H9 (cell line): ENCODE results near the gene SLC34A3. TPM values are rescaled to one million over a fixed set of nuclear protein-coding genes. Genes with fewer than 3 reads are reported as not detected.

ENCODE experiments used
- DNase-seq: peaks from one replicate; pipeline ENCODE4 v3.0.0-alpha.2; 2017
- H2AFZ ChIP-seq: one replicate; pipeline ENCODE4 v1.6.1; 2013; ENCODE audit warnings: mild to moderate bottlenecking, low read length, control low read depth, moderate library complexity
- H2AK5ac ChIP-seq: 2 replicates; pipeline ENCODE4 v1.6.1; 2013; ENCODE audit warnings: low read length, control low read depth, mixed read lengths; ENCODE audit not compliant: insufficient read length
- H2BK120ac ChIP-seq: one replicate; pipeline ENCODE4 v1.6.1; 2013; ENCODE audit warnings: low read depth, mild to moderate bottlenecking, low read length, control low read depth, inconsistent platforms; ENCODE audit not compliant: poor library complexity, severe bottlenecking
- H2BK12ac ChIP-seq: 2 replicates; pipeline ENCODE4 v1.6.1; 2013; ENCODE audit warnings: low read length, control low read depth, mixed read lengths, low read depth; ENCODE audit not compliant: insufficient read length
- H2BK15ac ChIP-seq: 2 replicates; pipeline ENCODE4 v1.6.1; 2013; ENCODE audit warnings: low read depth, low read length, control low read depth
- H2BK20ac ChIP-seq: one replicate; pipeline ENCODE4 v1.6.1; 2013; ENCODE audit warnings: low read depth, mild to moderate bottlenecking, low read length, control low read depth, inconsistent platforms; ENCODE audit not compliant: poor library complexity, severe bottlenecking
- H2BK5ac ChIP-seq: 2 replicates; pipeline ENCODE4 v1.6.1; 2013; ENCODE audit warnings: low read length, control low read depth, mixed read lengths; ENCODE audit not compliant: insufficient read length
- H3K14ac ChIP-seq: 2 replicates; pipeline ENCODE4 v1.6.1; 2013; ENCODE audit warnings: low read length, control low read depth; ENCODE audit not compliant: insufficient read depth
- H3K18ac ChIP-seq: 2 replicates; pipeline ENCODE4 v1.6.1; 2013; ENCODE audit warnings: low read depth, mild to moderate bottlenecking, mixed read lengths, low read length, control low read depth; ENCODE audit not compliant: insufficient read length
- H3K23ac ChIP-seq: 2 replicates; pipeline ENCODE4 v1.6.1; 2013; ENCODE audit warnings: low read length, control low read depth, mixed read lengths, low read depth; ENCODE audit not compliant: insufficient read length
- H3K23me2 ChIP-seq: 2 replicates; pipeline ENCODE4 v1.6.1; 2013; ENCODE audit warnings: low read depth, mild to moderate bottlenecking, mixed read lengths, low read length, control low read depth; ENCODE audit not compliant: insufficient read length, poor library complexity, severe bottlenecking
- H3K27ac ChIP-seq: 2 replicates; pipeline ENCODE4 v1.5.1; 2013; ENCODE audit warnings: low read length, control low read depth, mixed read lengths, low read depth; ENCODE audit not compliant: insufficient read length
- H3K27me3 ChIP-seq: 2 replicates; pipeline ENCODE4 v1.6.1; 2013; ENCODE audit warnings: low read length, control low read depth, inconsistent platforms; ENCODE audit not compliant: insufficient read depth
- H3K4ac ChIP-seq: 2 replicates; pipeline ENCODE4 v1.6.1; 2013; ENCODE audit warnings: low read depth, mild to moderate bottlenecking, control low read depth, inconsistent platforms, low read length, moderate library complexity
- H3K4me1 ChIP-seq: 2 replicates; pipeline ENCODE4 v1.6.1; 2013; ENCODE audit warnings: low read length, control low read depth, inconsistent platforms; ENCODE audit not compliant: insufficient read depth
- H3K4me2 ChIP-seq: 2 replicates; pipeline ENCODE4 v1.6.1; 2013; ENCODE audit warnings: low read length, control low read depth, mixed read lengths; ENCODE audit not compliant: insufficient read length, insufficient read depth
- H3K56ac ChIP-seq: 2 replicates; pipeline ENCODE4 v1.6.1; 2013; ENCODE audit warnings: low read depth, mild to moderate bottlenecking, mixed read lengths, low read length, control low read depth; ENCODE audit not compliant: insufficient read length
- H3K79me1 ChIP-seq: 2 replicates; pipeline ENCODE4 v1.6.1; 2013; ENCODE audit warnings: low read depth, mild to moderate bottlenecking, moderate library complexity, low read length, control low read depth, inconsistent platforms; ENCODE audit not compliant: insufficient read depth, poor library complexity, severe bottlenecking
- H3K79me2 ChIP-seq: 2 replicates; pipeline ENCODE4 v1.6.1; 2013; ENCODE audit warnings: low read length, control low read depth, inconsistent platforms; ENCODE audit not compliant: insufficient read depth
- H3K9ac ChIP-seq: 2 replicates; pipeline ENCODE4 v1.6.1; 2013; ENCODE audit warnings: low read length, control low read depth, mixed read lengths; ENCODE audit not compliant: insufficient read length; ENCODE audit errors: extremely low read depth
- H3K9me3 ChIP-seq: one replicate; pipeline ENCODE4 v1.6.1; 2013; ENCODE audit warnings: low read depth, low read length, inconsistent platforms; ENCODE audit not compliant: control insufficient read depth
- H3T11ph ChIP-seq: one replicate; pipeline ENCODE4 v1.6.1; 2013; ENCODE audit warnings: mild to moderate bottlenecking, low read length, control low read depth, inconsistent platforms
- H4K20me1 ChIP-seq: one replicate; pipeline ENCODE4 v1.6.1; 2013; ENCODE audit not compliant: control insufficient read depth, insufficient read length, insufficient read depth
- H4K5ac ChIP-seq: 2 replicates; pipeline ENCODE4 v1.6.1; 2013; ENCODE audit warnings: low read depth, mild to moderate bottlenecking, mixed read lengths, low read length, control low read depth; ENCODE audit not compliant: insufficient read length
- H4K8ac ChIP-seq: replicated peaks from 2 replicates; pipeline ENCODE4 v1.6.1; 2013; ENCODE audit warnings: low read length, control low read depth, mixed read lengths, low read depth; ENCODE audit not compliant: insufficient read length
- H4K91ac ChIP-seq: 2 replicates; pipeline ENCODE4 v1.6.1; 2013; ENCODE audit warnings: low read depth, mild to moderate bottlenecking, moderate library complexity, mixed read lengths, low read length, control low read depth; ENCODE audit not compliant: insufficient read length
- H3K27ac Mint-ChIP-seq, 3 experiments: 2 replicates in 2 of 3; 3 replicates in 1 of 3; pipeline ENCODE4 v1.8.0; 2020 to 2021; ENCODE audit warnings: mixed read lengths in 3 of 3, mild to moderate bottlenecking in 1 of 3, moderate library complexity in 1 of 3
- H3K27me3 Mint-ChIP-seq: 2 replicates; pipeline ENCODE4 v1.8.0; 2021; ENCODE audit warnings: low read depth, mild to moderate bottlenecking, moderate library complexity, mixed read lengths
- H3K36me3 Mint-ChIP-seq, 3 experiments: 2 replicates in 2 of 3; 3 replicates in 1 of 3; pipeline ENCODE4 v1.8.0; 2020 to 2021; ENCODE audit warnings: low read depth in 3 of 3, mixed read lengths in 3 of 3; ENCODE audit not compliant: insufficient read depth in 1 of 3
- H3K4me1 Mint-ChIP-seq, 2 experiments: 2 replicates each; pipeline ENCODE4 v1.8.0; 2020; ENCODE audit warnings: mixed read lengths in 2 of 2
- H3K4me3 Mint-ChIP-seq, 2 experiments: 2 replicates in 1 of 2; 3 replicates in 1 of 2; pipeline ENCODE4 v1.8.0; 2020 to 2021; ENCODE audit warnings: mild to moderate bottlenecking in 2 of 2, mixed read lengths in 2 of 2, moderate library complexity in 1 of 2
- H3K9me3 Mint-ChIP-seq, 2 experiments: 2 replicates in 1 of 2; 3 replicates in 1 of 2; pipeline ENCODE4 v1.8.0; 2020; ENCODE audit warnings: mild to moderate bottlenecking in 2 of 2, mixed read lengths in 2 of 2, moderate library complexity in 1 of 2
- CTCF ChIP-seq: fragments of 200-600 bp; sonication (generic); conservative IDR thresholded peaks from 3 replicates; pipeline ENCODE4 v1.8.0; 2021; ENCODE audit warnings: antibody characterized with exemption, mild to moderate bottlenecking
- WGBS: extraction: QIAGEN DNeasy Blood & Tissue Kit; methylation state at CpG from one replicate; pipeline ENCODE4 v1.1.7; 2013; ENCODE audit warnings: missing lambda C conversion rate, low lambda C conversion rate, mixed read lengths; ENCODE audit not compliant: insufficient read length; ENCODE audit errors: extremely low coverage; 5-methylcytosine and 5-hydroxymethylcytosine counted together
- total RNA-seq: library from RNA; stranded (reverse); gene quantifications from 2 replicates; pipeline ENCODE4 v1.2.1, GENCODE V29; 2021

SLC34A3 gene
- total RNA-seq, 1 experiment from 2014 or later: not detected

GRCh38 chr9:137247135-137247915, 16.6 kb downstream of the SLC34A3 start:
- no peak overlapping the region for H3K4me3 Mint-ChIP-seq
- Histone ChIP-seq H3K9ac (no peak overlapping the region), H2BK5ac (no peak overlapping the region), H2BK120ac (no peak overlapping the region), H3K18ac (no peak overlapping the region), H3K23me2 (peaks cover 3% of the 10 kb centered on the region), H3K14ac (no peak overlapping the region; the same call in 1 of the 2 replicates), H3K4ac (no peak overlapping the region), H3K79me2 (no peaks in the 10 kb centered on the region), H4K8ac (no peak overlapping the region), H3K27me3 (no peaks in the 10 kb centered on the region), H3K27ac (no peak overlapping the region), H4K20me1 (peaks cover 3% of the 10 kb centered on the region), H4K91ac (no peak overlapping the region), H2BK15ac (no peak overlapping the region), H3K56ac (no peak overlapping the region), H4K5ac (no peak overlapping the region), H2BK12ac (no peak overlapping the region), H3K4me2 (no peak overlapping the region), H3T11ph (no peak overlapping the region), H3K9me3 (no peaks in the 10 kb centered on the region), H2BK20ac (no peak overlapping the region), H3K23ac (no peak overlapping the region), H3K4me1 (no peaks in the 10 kb centered on the region; the same call in 1 of the 2 replicates), H3K79me1 (no peaks in the 10 kb centered on the region), H2AFZ (no peak overlapping the region), H2AK5ac (no peak overlapping the region)
- no peaks in the 10 kb centered on the region; a peak in 1 of 5 replicates for H3K9me3 Mint-ChIP-seq
- TF ChIP-seq CTCF: no peak
- H3K27me3 Mint-ChIP-seq: peaks cover 40% of the 10 kb centered on the region
- H3K27ac Mint-ChIP-seq: no peak overlapping the region
- no CpG with 5 or more reads among the region's 20 CpGs for WGBS
- no peak for DNase-seq
- H3K4me1 Mint-ChIP-seq: peaks cover 17 to 26% of the 10 kb centered on the region in 2 experiments
- peaks cover 11 to 17% (median 14%) of the 10 kb centered on the region in 3 experiments; a peak in 6 of 7 replicates for H3K36me3 Mint-ChIP-seq
